Motor neuron (in vitro differentiated cells): ENCODE data around the gene ST14. TPM values are rescaled to one million over a fixed set of nuclear protein-coding genes. Genes with fewer than 3 reads are reported as not detected.
"Not testable (repeated sequence)": the region's sequence is repeated elsewhere in the genome, so short reads cannot be mapped to it uniquely, and the experiment has no call there.

Experiments used
- ATAC-seq, 8 experiments: fragments of 200-7000 bp; cut with Tn5 transposase; replicated peaks in 6 of 8; 2 replicates each; pipeline ENCODE4 v1.8.0; 2021; ENCODE audit warnings: mild to moderate bottlenecking in 8 of 8, moderate library complexity in 8 of 8
- H3K27ac ChIP-seq, 2 donors: fragments of 250-450 bp; sonication (Bioruptor Pico); 2 replicates each; pipeline ENCODE4 v1.9.0; 2021; ENCODE audit warnings: antibody characterized with exemption in 2 of 2, mild to moderate bottlenecking in 2 of 2, moderate library complexity in 1 of 2
- H3K4me1 ChIP-seq, 2 donors: fragments of 250-450 bp; sonication (Bioruptor Pico); replicated peaks in 1 of 2; 2 replicates each; pipeline ENCODE4 v1.6.1; 2021; ENCODE audit warnings: antibody characterized with exemption in 2 of 2, mild to moderate bottlenecking in 2 of 2, moderate library complexity in 1 of 2
- H3K4me3 ChIP-seq, 5 donors: fragments of 250-450 bp; sonication (Bioruptor Pico); 2 replicates each; pipeline ENCODE4 v1.9.0; 2021; ENCODE audit warnings: antibody characterized with exemption in 5 of 5, mild to moderate bottlenecking in 5 of 5, moderate library complexity in 4 of 5
- WGBS, 10 experiments: fragments of 450-650 bp; shearing (Covaris generic); methylation state at CpG; one replicate each; pipeline ENCODE4 v1.0.0; 2022; 5-methylcytosine and 5-hydroxymethylcytosine counted together
- in situ Hi-C, 9 experiments: fragments of 400-800 bp; cut with MboI; loops; one replicate each; pipeline ENCODE4 v1.15.0; 2021; ENCODE audit warnings: low sequenced_read_pairs in 9 of 9, low pct_unique_long_range_greater_than_20kb in 2 of 9; ENCODE audit not compliant: unreplicated experiment in 9 of 9
- total RNA-seq, 8 experiments: library from RNA; unstranded; fragments of 300-600 nt; gene quantifications; 2 replicates each; pipeline versions ENCODE4 v1.2.3 to v1.2.4, GENCODE V29; 2022

Gene ST14
- total RNA-seq, 8 experiments from 2014 or later, result 0.09 to 1.1 (median 0.25) TPM; not detected in 3

GRCh38 chr11:130244848-130245247 lies 85.3 kb downstream of the ST14 start:
- no peak for ATAC-seq
- WGBS, 10 experiments, result 88 to 100% (median 98%) methylated on average over 1 to 3 of the region's 3 CpGs

GRCh38 chr11:130245375-130245774 lies 85.8 kb downstream of the ST14 start:
- WGBS, 10 experiments, result 88 to 100% (median 93%) methylated on average over 1 to 6 of the region's 6 CpGs; no CpG with 5 or more reads in 1 of the 10 experiments
- H3K4me1 ChIP-seq, ATAC-seq, in situ Hi-C loops, H3K27ac ChIP-seq, H3K4me3 ChIP-seq: not testable (repeated sequence)

More at GRCh38 chr11:130244848-130245247, 85.3 kb downstream of the ST14 start:
- no peak overlapping the region for H3K27ac ChIP-seq
- no peaks in the 10 kb centered on the region for H3K4me1 ChIP-seq
- no peak overlapping the region for H3K4me3 ChIP-seq
- in situ Hi-C loops, result no loop called here

- H3K4me1 ChIP-seq, result no peaks in the 10 kb centered on the region
- no peak overlapping the region for H3K27ac ChIP-seq
- in situ Hi-C loops, result no loop called here
- 11 to 100% (median 100%) methylated on average over 1 of the region's 1 CpG; no CpG with 5 or more reads in 6 of the 10 experiments for WGBS, 10 experiments
- ATAC-seq, result no peak
- H3K4me3 ChIP-seq, result no peak overlapping the region
These were observed 86.7 kb downstream of the ST14 start for GRCh38 chr11:130246270-130246669.

GRCh38 chr11:130246738-130247137 lies 87.2 kb downstream of the ST14 start:
- WGBS, 10 experiments, result 61 to 100% (median 89%) methylated on average over 1 to 3 of the region's 3 CpGs; no CpG with 5 or more reads in 1 of the 10 experiments
- Histone ChIP-seq H3K4me3 (no peak overlapping the region), H3K27ac (no peak overlapping the region), H3K4me1 (no peaks in the 10 kb centered on the region)
- in situ Hi-C loops, result no loop called here
- peak in 4 of 8 experiments; percentile 32 to 56 (median 44) for ATAC-seq

GRCh38 chr11:130247319-130247718 lies 87.7 kb downstream of the ST14 start:
- ATAC-seq, result no peak
- in situ Hi-C loops, result no loop called here
- Histone ChIP-seq H3K4me3 (no peak overlapping the region), H3K27ac (no peak overlapping the region), H3K4me1 (no peaks in the 10 kb centered on the region)
- WGBS, 10 experiments, result 83 to 100% (median 94%) methylated on average over 1 to 2 of the region's 2 CpGs; no CpG with 5 or more reads in 3 of the 10 experiments

- no peaks in the 10 kb centered on the region for H3K4me1 ChIP-seq
- no peak overlapping the region for H3K4me3 ChIP-seq
- in situ Hi-C loops, result no loop called here
- no peak for ATAC-seq
- H3K27ac ChIP-seq, result no peak overlapping the region
- WGBS, 10 experiments, result 86 to 100% (median 100%) methylated on average over 1 to 5 of the region's 5 CpGs; no CpG with 5 or more reads in 6 of the 10 experiments
These were observed 89.8 kb downstream of the ST14 start for GRCh38 chr11:130249371-130249770.

- WGBS, 10 experiments, result 83 to 100% (median 86%) methylated on average over 1 to 3 of the region's 5 CpGs; no CpG with 5 or more reads in 7 of the 10 experiments
- ATAC-seq, in situ Hi-C loops, H3K4me3 ChIP-seq, H3K27ac ChIP-seq, H3K4me1 ChIP-seq: not testable (repeated sequence)
These were observed 90.3 kb downstream of the ST14 start for GRCh38 chr11:130249929-130250328.

- H3K4me1 ChIP-seq, in situ Hi-C loops, H3K4me3 ChIP-seq, ATAC-seq, H3K27ac ChIP-seq: not testable (repeated sequence)
- 0 to 100% (median 50%) methylated on average over 1 of the region's 1 CpG; no CpG with 5 or more reads in 1 of the 10 experiments for WGBS, 10 experiments
These were observed 92.2 kb downstream of the ST14 start for GRCh38 chr11:130251763-130252162.

Other genes with a start within 250 kb of the ST14 start
- 10 to 100 TPM in 1 of 8 experiments, 1 to 10 TPM in 7; 4.1 to 12.3 (median 5.3) TPM for gene PRDM10, start 156.9 kb upstream of the ST14 start, total RNA-seq
- 1,000 to 10,000 TPM in 1 of 8 experiments, 100 to 1,000 TPM in 7; 125 to 1,363 (median 350) TPM for gene APLP2, start 89.9 kb upstream of the ST14 start, total RNA-seq
- 10 to 100 TPM; 16.1 to 48.3 (median 20.8) TPM for gene ZBTB44, start 155.1 kb downstream of the ST14 start, total RNA-seq